Vagina (tissue), 2 donors: Measurements from ENCODE around the gene NHLRC1. TPM values are rescaled to one million over a fixed set of nuclear protein-coding genes. Genes with fewer than 3 reads are reported as not detected.
"Not testable (repeated sequence)": the region's sequence is repeated elsewhere in the genome, so short reads cannot be mapped to it uniquely, and the experiment has no call there.

ENCODE experiments used
- DNase-seq, 2 donors: peaks; one replicate each; pipeline ENCODE4 v3.0.0-alpha.2; 2017; ENCODE audit errors: extremely low spot score in 2 of 2
- H3K27ac ChIP-seq: fragments of 200-600 bp; sonication (generic); one replicate; pipeline ENCODE4 v1.5.1; 2019
- H3K27me3 ChIP-seq: fragments of 200-600 bp; sonication (generic); one replicate; pipeline ENCODE4 v1.5.1; 2019
- H3K36me3 ChIP-seq, 2 donors: fragments of 200-600 bp; sonication (generic); one replicate each; pipeline ENCODE4 v1.5.1; 2017 to 2019
- H3K4me1 ChIP-seq: fragments of 200-600 bp; sonication (generic); one replicate; pipeline ENCODE4 v1.5.1; 2019
- H3K4me3 ChIP-seq, 2 donors: fragments of 200-600 bp; sonication (generic); 1 replicate in 1 of 2; 2 replicates in 1 of 2; pipeline ENCODE4 v1.5.1; 2016 to 2019
- H3K9me3 ChIP-seq: fragments of 200-600 bp; sonication (generic); one replicate; pipeline ENCODE4 v1.5.1; 2019
- CTCF ChIP-seq, 3 experiments: fragments of 450-650 bp in 2 of 3; fragments of 200-600 bp in 1 of 3; sonication (generic) in 1 of 3; IDR thresholded peaks; one replicate each; pipeline ENCODE4 v1.5.1; 2017 to 2019; ENCODE audit warnings: antibody characterized with exemption in 3 of 3, mild to moderate bottlenecking in 2 of 3, moderate library complexity in 2 of 3
- POLR2A ChIP-seq, 2 donors: fragments of 450-650 bp; IDR thresholded peaks; one replicate each; pipeline ENCODE4 v1.6.1; 2017; ENCODE audit warnings: antibody characterized with exemption in 2 of 2, mild to moderate bottlenecking in 2 of 2, moderate library complexity in 2 of 2
- POLR2AphosphoS5 ChIP-seq, 2 donors: sonication (generic); formaldehyde crosslinking; IDR thresholded peaks; one replicate each; pipeline ENCODE4 v1.9.0; 2017; ENCODE audit warnings: antibody characterized with exemption in 2 of 2, mild to moderate bottlenecking in 2 of 2, low read depth in 1 of 2; ENCODE audit not compliant: insufficient read depth in 1 of 2
- intact Hi-C: fragments of 100-400 bp; cut with DNase I; formaldehyde crosslinking; loops from one replicate; pipeline ENCODE4 v1.15.1; 2023
- total RNA-seq: library from RNA; depleted of rRNA; stranded (reverse); fragments of >200 nt; gene quantifications from one replicate; pipeline ENCODE4 v1.2.3, GENCODE V29; 2016

NHLRC1 gene
- total RNA-seq, 1 donor from 2014 or later, result 0.74 TPM

DNA sequence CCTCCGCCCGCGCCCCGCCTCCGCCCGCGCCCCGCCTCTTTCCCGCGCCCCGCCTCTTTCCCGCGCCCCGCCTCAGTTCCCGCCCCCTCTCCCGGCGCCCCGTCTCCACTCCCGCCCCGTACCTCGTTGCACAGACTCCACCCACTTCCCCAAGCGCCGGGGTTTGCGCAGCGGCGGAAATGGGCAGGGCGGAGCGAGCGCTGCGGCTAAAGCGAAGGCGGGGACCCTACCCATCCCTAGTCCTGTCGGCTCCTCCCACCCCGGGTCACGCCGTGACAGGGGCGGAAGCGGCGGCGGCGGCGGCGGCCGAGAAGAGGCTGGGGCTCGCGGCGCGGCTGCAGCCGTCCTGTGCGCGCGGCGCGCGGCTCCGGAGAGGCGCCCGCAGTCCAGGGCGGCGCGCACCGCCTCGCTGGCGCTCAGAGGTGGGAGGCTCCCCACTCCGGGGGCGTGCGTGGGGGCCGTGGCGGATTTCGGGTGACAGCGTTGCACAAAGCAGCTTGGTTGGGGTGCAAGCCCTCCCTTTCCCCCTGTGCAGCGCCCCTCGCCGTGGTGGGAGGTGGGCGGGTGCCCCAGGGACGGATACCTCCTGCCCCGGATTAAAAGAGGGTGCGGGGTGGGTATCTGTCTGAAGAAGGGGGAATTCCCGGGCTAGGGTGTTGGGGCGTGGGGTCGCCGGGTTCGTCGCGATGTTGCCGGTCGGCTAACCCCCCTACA, 32.8 kb upstream of the NHLRC1 start, which contains the start of gene KDM1B:
Gene KDM1B (plus strand): TSS at position 273 of the 714 bp plus-strand sequence. CDS start 4,474 bp downstream, outside the sequence.
- Histone ChIP-seq H3K27ac (peak within 1 kb of the TSS; percentile 77), H3K4me3 (peak within 1 kb of the TSS; percentile 85 to 97), H3K27me3 (no peaks in the 10 kb centered on the region), H3K4me1 (peaks cover 29% of the 10 kb centered on the region), H3K9me3 (no peaks in the 10 kb centered on the region), H3K36me3 (peaks cover 0 to 3% of the 10 kb centered on the region in 2 donors)
- TF ChIP-seq POLR2A (IDR thresholded peaks at IDR 0.05), result peak in 1 of 2 donors; percentile 75
- TF ChIP-seq POLR2AphosphoS5 (IDR thresholded peaks at IDR 0.05; ENCODE audit: insufficient read depth in 1 of 2, low read depth in 1 of 2), result peak; percentile 50 to 77
- no peak for TF ChIP-seq CTCF (IDR thresholded peaks at IDR 0.05)
- intact Hi-C loops, result no loop called here
- DNase-seq, result peak; percentile 98

DNA sequence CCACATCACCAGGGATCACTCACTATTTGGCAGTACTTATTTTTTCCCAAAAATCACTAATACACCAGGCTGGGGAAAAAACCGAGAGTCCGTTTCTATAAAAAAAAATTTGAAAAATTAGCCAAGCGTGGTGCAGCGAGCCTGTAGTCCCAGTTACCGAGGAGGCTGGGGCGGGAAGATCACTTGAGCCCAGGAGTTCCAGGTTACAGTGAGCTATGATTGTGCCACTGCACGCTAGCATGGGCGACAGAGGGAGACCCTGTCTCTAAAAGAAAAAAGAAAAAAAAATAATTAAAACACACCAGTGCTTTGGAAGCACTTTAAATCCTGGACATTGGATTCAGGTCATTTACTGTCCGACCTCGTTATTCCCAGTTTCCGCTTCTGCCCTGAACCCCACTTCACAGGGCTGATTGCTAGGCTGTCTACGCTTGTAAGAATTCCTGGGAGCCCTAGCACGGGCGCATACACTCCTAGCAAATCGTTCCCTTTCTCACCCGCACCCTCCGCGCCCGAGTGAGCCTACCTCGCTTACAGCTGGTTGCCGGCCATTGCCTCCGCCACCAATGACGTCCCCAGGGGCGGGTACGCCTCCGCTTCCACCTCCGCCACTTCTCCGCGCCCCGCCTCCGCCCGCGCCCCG, 32.2 kb upstream of the NHLRC1 start, which contains the start of gene TPMT:
Gene TPMT (minus strand): TSS at position 571 of the 643 bp plus-strand sequence. CDS start 5,950 bp downstream, outside the sequence.
- Histone ChIP-seq H3K27me3 (no peaks in the 10 kb centered on the region), H3K9me3 (no peaks in the 10 kb centered on the region), H3K4me3 (peak within 1 kb of the TSS; percentile 85 to 97), H3K4me1 (peaks cover 29% of the 10 kb centered on the region), H3K27ac (peak within 1 kb of the TSS; percentile 77), H3K36me3 (no peaks in the 10 kb centered on the region)
- TF ChIP-seq POLR2A (IDR thresholded peaks at IDR 0.05), result peak in 1 of 2 donors; percentile 72
- TF ChIP-seq CTCF (IDR thresholded peaks at IDR 0.05), result no peak
- peak in 1 of 2 donors; percentile 86 for TF ChIP-seq POLR2AphosphoS5 (IDR thresholded peaks at IDR 0.05; ENCODE audit: insufficient read depth in 1 of 2, low read depth in 1 of 2)
- intact Hi-C loops, result no loop called here
- peak in 1 of 2 donors; percentile 97 for DNase-seq

DNA sequence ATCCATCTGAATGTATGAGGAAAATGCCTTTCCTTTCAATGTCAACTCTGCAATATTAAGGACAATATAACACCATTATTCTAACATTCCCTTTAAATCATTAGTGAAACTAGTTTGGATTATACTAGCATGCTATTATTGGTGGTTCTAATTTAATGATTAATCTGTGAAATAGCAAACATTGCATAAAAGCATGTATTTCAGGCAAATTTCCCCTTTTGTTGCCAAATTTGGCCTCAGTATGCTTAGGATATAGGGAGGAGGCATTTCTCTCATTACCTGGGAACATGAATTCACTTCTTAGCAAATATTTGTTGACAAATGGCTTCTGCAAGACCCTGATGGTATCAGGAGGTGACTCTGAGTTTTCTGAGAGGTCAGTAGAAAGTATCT, 30.8 kb upstream of the NHLRC1 start:
- TF ChIP-seq POLR2A (IDR thresholded peaks at IDR 0.05) (no peak), CTCF (IDR thresholded peaks at IDR 0.05) (no peak), POLR2AphosphoS5 (IDR thresholded peaks at IDR 0.05; ENCODE audit: insufficient read depth in 1 of 2, low read depth in 1 of 2) (no peak)
- Histone ChIP-seq H3K4me3 (no peak overlapping the region), H3K27me3 (no peaks in the 10 kb centered on the region), H3K27ac (no peak overlapping the region), H3K36me3 (no peaks in the 10 kb centered on the region), H3K9me3 (no peaks in the 10 kb centered on the region), H3K4me1 (peaks cover 29% of the 10 kb centered on the region)
- intact Hi-C loops, result no loop called here
- no peak for DNase-seq

DNA sequence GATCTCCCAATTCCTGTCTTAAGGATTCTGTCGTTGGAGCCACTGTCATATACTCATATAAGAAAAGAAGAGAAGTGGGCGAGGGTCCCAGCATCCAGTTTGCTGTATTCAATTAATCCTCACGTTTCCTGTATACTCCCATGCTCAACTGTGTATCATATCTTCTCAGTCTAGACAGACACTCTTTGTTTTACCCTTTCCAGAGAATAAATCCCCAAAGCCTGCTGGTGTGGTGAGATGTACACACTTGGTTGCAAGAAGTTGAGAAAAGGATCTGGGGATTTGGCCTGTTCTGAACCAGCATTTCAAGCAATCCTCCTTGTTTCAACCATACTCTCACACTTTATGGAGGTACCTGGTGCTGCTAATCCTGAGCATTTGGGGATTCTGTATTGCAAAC, 29.3 kb upstream of the NHLRC1 start:
- H3K4me1 ChIP-seq, result peaks cover 29% of the 10 kb centered on the region
- H3K27me3 ChIP-seq, result no peaks in the 10 kb centered on the region
- no peak overlapping the region for H3K27ac ChIP-seq
- H3K36me3 ChIP-seq, result no peaks in the 10 kb centered on the region
- no peak for DNase-seq
- intact Hi-C loops, result no loop called here
- H3K4me3 ChIP-seq, result no peak overlapping the region
- H3K9me3 ChIP-seq, result no peaks in the 10 kb centered on the region
- TF ChIP-seq CTCF (IDR thresholded peaks at IDR 0.05) (no peak), POLR2A (IDR thresholded peaks at IDR 0.05) (no peak), POLR2AphosphoS5 (IDR thresholded peaks at IDR 0.05; ENCODE audit: insufficient read depth in 1 of 2, low read depth in 1 of 2) (no peak)

DNA sequence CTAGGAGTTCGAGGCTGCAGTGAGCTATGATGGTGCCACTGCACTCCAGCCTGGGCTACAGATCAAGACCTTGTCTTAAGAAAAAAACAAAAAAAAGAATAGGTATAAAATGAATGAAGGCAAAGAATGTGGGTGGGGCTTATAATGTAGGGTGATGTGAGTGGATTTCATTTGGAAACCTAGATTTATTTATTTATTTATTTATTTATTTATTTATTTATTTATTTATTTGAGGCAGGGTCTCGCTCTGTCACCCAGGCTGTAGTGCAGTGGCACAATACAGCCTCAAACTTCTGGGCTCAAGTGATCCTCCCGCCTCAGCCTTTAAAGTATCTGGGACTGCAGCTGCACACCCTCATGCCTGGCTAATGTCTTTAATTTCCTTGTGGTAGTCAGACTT, 28.9 kb upstream of the NHLRC1 start:
- intact Hi-C loops, H3K36me3 ChIP-seq, H3K27ac ChIP-seq, H3K27me3 ChIP-seq, H3K9me3 ChIP-seq, DNase-seq, H3K4me3 ChIP-seq: not testable (repeated sequence)
- H3K4me1 ChIP-seq, result peaks cover 26% of the 10 kb centered on the region
